HL-60 (cell line): ENCODE results near the gene COL25A1.

Experiments used
- DNase-seq, 2 experiments: peaks; one replicate each; pipeline ENCODE4 v3.0.0-alpha.2; 2010 to 2020; ENCODE audit warnings: low read depth in 1 of 2, low spot score in 1 of 2
- H3K27ac ChIP-seq: fragments of 250-450 bp; sonication (Bioruptor Pico); replicated peaks from 2 replicates; pipeline ENCODE4 v1.5.1; 2020; ENCODE audit warnings: mild to moderate bottlenecking, moderate library complexity
- H3K27me3 ChIP-seq: fragments of 250-450 bp; sonication (Bioruptor Pico); 2 replicates; pipeline ENCODE4 v1.5.1; 2021; ENCODE audit warnings: mild to moderate bottlenecking, moderate library complexity; ENCODE audit not compliant: insufficient read depth, poor library complexity, severe bottlenecking
- H3K4me3 ChIP-seq: replicated peaks from 2 replicates; pipeline ENCODE4 v1.5.1; 2011; ENCODE audit warnings: mild to moderate bottlenecking, control low read depth, low read length; ENCODE audit not compliant: insufficient read depth
- CTCF ChIP-seq: IDR thresholded peaks from one replicate; pipeline ENCODE4 v1.5.1; 2011; ENCODE audit warnings: low read length, control low read depth, inconsistent platforms; ENCODE audit not compliant: insufficient read depth
- GABPA ChIP-seq: IDR thresholded peaks from 2 replicates; pipeline ENCODE4 v1.6.1; 2012; ENCODE audit warnings: low read depth
- POLR2AphosphoS5 ChIP-seq: IDR thresholded peaks from 2 replicates; pipeline ENCODE4 v1.6.1; 2012; ENCODE audit warnings: low read depth
- REST ChIP-seq: IDR thresholded peaks from 2 replicates; pipeline ENCODE4 v1.6.1; 2012; ENCODE audit warnings: low read depth; ENCODE audit not compliant: insufficient replicate concordance
- SPI1 ChIP-seq: IDR thresholded peaks from 2 replicates; pipeline ENCODE4 v1.6.1; 2012; ENCODE audit warnings: low read depth, mild to moderate bottlenecking, borderline replicate concordance

Gene COL25A1

GRCh38 chr4:108889696-108890483, 412.6 kb downstream of the COL25A1 start:
- Histone ChIP-seq H3K4me3 (no peak overlapping the region), H3K27me3 (no peaks in the 10 kb centered on the region), H3K27ac (no peak overlapping the region)
- TF ChIP-seq CTCF (no peak), REST (no peak), POLR2AphosphoS5 (no peak), SPI1 (no peak), GABPA (no peak)
- no peak for DNase-seq

GRCh38 chr4:108888769-108889168, 413.7 kb downstream of the COL25A1 start:
- Histone ChIP-seq H3K27me3 (no peaks in the 10 kb centered on the region), H3K27ac (no peak overlapping the region), H3K4me3 (no peak overlapping the region)
- no peak for DNase-seq
- TF ChIP-seq REST (no peak), CTCF (no peak), GABPA (no peak), POLR2AphosphoS5 (no peak), SPI1 (no peak)

GRCh38 chr4:108887034-108887433, 415.4 kb downstream of the COL25A1 start:
- H3K27me3 ChIP-seq = no peaks in the 10 kb centered on the region
- no peak overlapping the region for H3K27ac ChIP-seq
- TF ChIP-seq REST (no peak), CTCF (no peak), SPI1 (no peak), POLR2AphosphoS5 (no peak), GABPA (no peak)
- no peak for DNase-seq
- H3K4me3 ChIP-seq = no peak overlapping the region
